Panc1 (cell line): Measurements from ENCODE around the gene TEX50. TPM values are rescaled to one million over a fixed set of nuclear protein-coding genes. Genes with fewer than 3 reads are reported as not detected.

ENCODE experiments used
- ATAC-seq: fragments of 200-7000 bp; cut with Tn5 transposase; 2 replicates; pipeline ENCODE4 v1.9.1; 2020; ENCODE audit warnings: mild to moderate bottlenecking, moderate library complexity
- BruUV-seq: library from RNA; stranded (reverse); fragments of 400-500 nt; replicated peaks from 2 replicates; lab custom pipeline; 2021; lab: Mats Ljungman, UMichigan
- CTCF ChIA-PET: fragments of 300-600 bp; sonication (Branson Sonifier 250); formaldehyde crosslinking; loops from one replicate; lab custom pipeline; 2022; ENCODE audit warnings: antibody characterized with exemption; lab: Charles Lee
- POLR2A ChIA-PET: fragments of 300-600 bp; sonication (Branson Sonifier 250); formaldehyde crosslinking; loops from one replicate; lab custom pipeline; 2022; ENCODE audit warnings: antibody characterized with exemption; lab: Charles Lee
- DNase-seq: peaks from one replicate; pipeline ENCODE4 v3.0.0-alpha.2; 2010; ENCODE audit warnings: low read depth, low spot score
- H3K27ac ChIP-seq: 2 replicates; pipeline ENCODE4 v1.5.1; 2011; ENCODE audit warnings: mild to moderate bottlenecking, low read length, inconsistent platforms
- H3K27me3 ChIP-seq: fragments of 200-500 bp; sonication (Bioruptor generic); 2 replicates; pipeline ENCODE4 v1.6.0; 2014; ENCODE audit warnings: low read length, inconsistent platforms; ENCODE audit not compliant: control insufficient read depth, insufficient read depth
- H3K36me3 ChIP-seq: fragments of 200-500 bp; sonication (Bioruptor generic); 2 replicates; pipeline ENCODE4 v1.5.1; 2014; ENCODE audit warnings: inconsistent platforms, mild to moderate bottlenecking, low read length, moderate library complexity; ENCODE audit not compliant: control insufficient read depth, insufficient read depth
- H3K4me1 ChIP-seq: 2 replicates; pipeline ENCODE4 v1.5.1; 2011; ENCODE audit warnings: inconsistent platforms, mild to moderate bottlenecking, low read length, moderate library complexity; ENCODE audit not compliant: control insufficient read depth, insufficient read depth
- H3K4me3 ChIP-seq, 2 experiments: 2 replicates each; pipeline ENCODE4 v1.5.1; 2011 to 2012; ENCODE audit warnings: low read depth in 2 of 2, low read length in 2 of 2, mild to moderate bottlenecking in 2 of 2, inconsistent platforms in 1 of 2, moderate library complexity in 1 of 2
- H3K9me3 ChIP-seq: fragments of 200-500 bp; sonication (Bioruptor generic); 2 replicates; pipeline ENCODE4 v1.5.1; 2014; ENCODE audit warnings: low read depth, mild to moderate bottlenecking, inconsistent platforms, low read length, moderate library complexity; ENCODE audit not compliant: control insufficient read depth, insufficient read depth
- CTCF ChIP-seq: fragments of 450-650 bp; IDR thresholded peaks from 2 replicates; pipeline ENCODE4 v1.5.1; 2017; ENCODE audit warnings: mild to moderate bottlenecking
- POLR2AphosphoS5 ChIP-seq: IDR thresholded peaks from 2 replicates; pipeline ENCODE4 v1.6.1; 2012; ENCODE audit warnings: mild to moderate bottlenecking, low read depth, low read length, moderate library complexity
- REST ChIP-seq, 2 experiments: IDR thresholded peaks; 2 replicates each; pipeline ENCODE4 v1.6.1; 2011 to 2012; ENCODE audit warnings: low read depth in 2 of 2, control low read depth in 1 of 2, low read length in 1 of 2, mild to moderate bottlenecking in 1 of 2, moderate library complexity in 1 of 2; ENCODE audit not compliant: insufficient read depth in 1 of 2
- SIN3A ChIP-seq: IDR thresholded peaks from 2 replicates; pipeline ENCODE4 v1.6.1; 2012; ENCODE audit warnings: low read depth, mild to moderate bottlenecking, low read length, moderate library complexity, borderline replicate concordance; ENCODE audit not compliant: insufficient read depth
- TCF7L2 ChIP-seq: IDR thresholded peaks from 2 replicates; pipeline ENCODE4 v1.6.1; 2011; ENCODE audit warnings: mild to moderate bottlenecking, low read depth, low read length, inconsistent platforms
- in situ Hi-C: cut with HindIII; loops from 2 replicates; pipeline ENCODE4 v1.10.0; 2016; ENCODE audit warnings: low sequenced_read_pairs, low pct_unique_long_range_greater_than_20kb
- intact Hi-C: fragments of 100-400 bp; cut with micrococcal nuclease; formaldehyde crosslinking; loops from one replicate; pipeline ENCODE4 v1.10.0; 2022; ENCODE audit not compliant: unreplicated experiment
- total RNA-seq: library from RNA; stranded (reverse); gene quantifications from one replicate; pipeline ENCODE4 v1.2.1, GENCODE V29; 2021; ENCODE audit not compliant: unreplicated experiment

Gene TEX50
- total RNA-seq, 1 experiment from 2014 or later, result not detected

GRCh38 chr1:173648880-173649605, 13.9 kb downstream of the TEX50 start:
- ATAC-seq, result no peak
- in situ Hi-C loops, result no loop called here
- H3K27ac ChIP-seq, result no peak overlapping the region

GRCh38 chr1:173660306-173660705, 25.2 kb downstream of the TEX50 start:
- Histone ChIP-seq H3K27ac (no peak overlapping the region), H3K36me3 (no peaks in the 10 kb centered on the region; the same call in 1 of the 2 replicates), H3K4me1 (no peaks in the 10 kb centered on the region), H3K4me3 (no peak overlapping the region), H3K9me3 (no peaks in the 10 kb centered on the region), H3K27me3 (no peaks in the 10 kb centered on the region)
- CTCF ChIA-PET, result no interaction called here
- no peak for ATAC-seq
- in situ Hi-C loops, result no loop called here
- no peak for DNase-seq
- BruUV-seq, result no TSS peak
- intact Hi-C loops, result no loop called here
- POLR2A ChIA-PET, result no interaction called here
- no peak for TF ChIP-seq REST (IDR thresholded peaks at IDR 0.05; ENCODE audit: insufficient read depth in 1 of 2, low read depth in 2 of 2, low read length in 1 of 2)
- no peak for TF ChIP-seq POLR2AphosphoS5
- TF ChIP-seq CTCF, result no peak
- no peak for TF ChIP-seq TCF7L2
- no peak for TF ChIP-seq SIN3A

More at GRCh38 chr1:173648880-173649605, 13.9 kb downstream of the TEX50 start:
- no peak for DNase-seq
- intact Hi-C loops, result no loop called here
- Histone ChIP-seq H3K27me3 (no peaks in the 10 kb centered on the region; the same call in 1 of the 2 replicates), H3K36me3 (no peaks in the 10 kb centered on the region), H3K4me3 (no peak overlapping the region), H3K9me3 (no peaks in the 10 kb centered on the region), H3K4me1 (no peaks in the 10 kb centered on the region)
- TF ChIP-seq TCF7L2 (no peak), REST (IDR thresholded peaks at IDR 0.05; ENCODE audit: insufficient read depth in 1 of 2, low read depth in 2 of 2, low read length in 1 of 2) (no peak), CTCF (no peak), SIN3A (no peak), POLR2AphosphoS5 (no peak)
- no TSS peak for BruUV-seq
- POLR2A ChIA-PET, result no interaction called here
- CTCF ChIA-PET, result no interaction called here
